KMS-11 (cell line): ENCODE results near the gene TSN.

ENCODE experiments used
- H2AFZ ChIP-seq: fragments of 200-600 bp; sonication (generic); 2 replicates; pipeline ENCODE4 v1.6.1; 2016; ENCODE audit warnings: antibody characterized with exemption, mixed run types, low read depth
- H3K27ac ChIP-seq: fragments of 200-600 bp; sonication (generic); 2 replicates; pipeline ENCODE4 v1.6.1; 2016; ENCODE audit warnings: mild to moderate bottlenecking, mixed run types
- H3K27me3 ChIP-seq: fragments of 200-600 bp; sonication (generic); 2 replicates; pipeline ENCODE4 v1.6.1; 2017; ENCODE audit warnings: mild to moderate bottlenecking, low read depth, mixed run types, moderate library complexity; ENCODE audit not compliant: insufficient read depth
- H3K36me3 ChIP-seq: fragments of 200-600 bp; sonication (generic); 2 replicates; pipeline ENCODE4 v1.6.1; 2017; ENCODE audit warnings: mild to moderate bottlenecking, mixed run types; ENCODE audit not compliant: insufficient read depth
- H3K4me1 ChIP-seq: fragments of 200-600 bp; sonication (generic); 2 replicates; pipeline ENCODE4 v1.6.1; 2016; ENCODE audit warnings: mild to moderate bottlenecking, low read depth, mixed run types; ENCODE audit not compliant: poor library complexity, severe bottlenecking
- H3K4me2 ChIP-seq: fragments of 200-600 bp; sonication (generic); 2 replicates; pipeline ENCODE4 v1.7.0; 2016; ENCODE audit warnings: mild to moderate bottlenecking, mixed run types
- H3K4me3 ChIP-seq: fragments of 200-600 bp; sonication (generic); IDR thresholded peaks from 2 replicates; pipeline ENCODE4 v1.6.1; 2017; ENCODE audit warnings: low read depth, low read length, mixed read lengths; ENCODE audit not compliant: insufficient read depth
- H3K79me2 ChIP-seq: fragments of 200-600 bp; sonication (generic); 2 replicates; pipeline ENCODE4 v1.6.1; 2016; ENCODE audit warnings: low read depth, mixed run types; ENCODE audit not compliant: insufficient read depth
- H3K9ac ChIP-seq: fragments of 200-600 bp; sonication (generic); 2 replicates; pipeline ENCODE4 v1.6.1; 2016; ENCODE audit warnings: mild to moderate bottlenecking, mixed run types
- H4K20me1 ChIP-seq: fragments of 200-600 bp; sonication (generic); 2 replicates; pipeline ENCODE4 v1.6.1; 2016; ENCODE audit warnings: mild to moderate bottlenecking, mixed run types; ENCODE audit not compliant: insufficient read depth
- TF ChIP-seq, protein P1 (sequence below): fragments of 200-600 bp; sonication (generic); conservative IDR thresholded peaks from 2 replicates; pipeline ENCODE4 v1.6.1; 2017; ENCODE audit warnings: low read depth, mild to moderate bottlenecking, antibody characterized with exemption, low read length, moderate library complexity, mixed read lengths

TSN gene

DNA sequence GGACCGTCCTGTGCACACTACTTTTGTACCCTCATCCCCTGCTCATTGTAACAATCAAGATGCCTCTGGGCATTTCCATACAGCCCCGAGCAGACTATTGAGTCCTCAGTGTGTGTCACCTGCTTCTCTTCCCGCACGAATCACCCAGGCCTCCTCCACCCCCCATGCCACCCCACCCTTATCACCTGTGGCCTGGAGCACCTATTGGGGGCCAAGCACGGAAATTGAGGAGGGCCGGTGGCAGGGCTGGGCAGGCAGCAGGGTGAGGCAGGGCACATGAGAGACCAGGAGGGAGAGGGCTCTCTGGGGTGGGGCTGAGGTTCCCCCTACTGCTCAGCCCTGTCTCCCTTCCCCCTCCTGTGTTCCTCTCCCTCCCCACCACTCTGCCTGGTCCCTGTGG is 14.5 kb upstream of the TSN start:
- TF ChIP-seq, protein P1, sequence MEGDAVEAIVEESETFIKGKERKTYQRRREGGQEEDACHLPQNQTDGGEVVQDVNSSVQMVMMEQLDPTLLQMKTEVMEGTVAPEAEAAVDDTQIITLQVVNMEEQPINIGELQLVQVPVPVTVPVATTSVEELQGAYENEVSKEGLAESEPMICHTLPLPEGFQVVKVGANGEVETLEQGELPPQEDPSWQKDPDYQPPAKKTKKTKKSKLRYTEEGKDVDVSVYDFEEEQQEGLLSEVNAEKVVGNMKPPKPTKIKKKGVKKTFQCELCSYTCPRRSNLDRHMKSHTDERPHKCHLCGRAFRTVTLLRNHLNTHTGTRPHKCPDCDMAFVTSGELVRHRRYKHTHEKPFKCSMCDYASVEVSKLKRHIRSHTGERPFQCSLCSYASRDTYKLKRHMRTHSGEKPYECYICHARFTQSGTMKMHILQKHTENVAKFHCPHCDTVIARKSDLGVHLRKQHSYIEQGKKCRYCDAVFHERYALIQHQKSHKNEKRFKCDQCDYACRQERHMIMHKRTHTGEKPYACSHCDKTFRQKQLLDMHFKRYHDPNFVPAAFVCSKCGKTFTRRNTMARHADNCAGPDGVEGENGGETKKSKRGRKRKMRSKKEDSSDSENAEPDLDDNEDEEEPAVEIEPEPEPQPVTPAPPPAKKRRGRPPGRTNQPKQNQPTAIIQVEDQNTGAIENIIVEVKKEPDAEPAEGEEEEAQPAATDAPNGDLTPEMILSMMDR, result no peak
- Histone ChIP-seq H3K4me2 (no peak overlapping the region), H4K20me1 (no peaks in the 10 kb centered on the region), H3K27me3 (no peaks in the 10 kb centered on the region), H2AFZ (no peak overlapping the region), H3K4me1 (no peaks in the 10 kb centered on the region), H3K79me2 (peaks cover 7% of the 10 kb centered on the region), H3K4me3 (no peak overlapping the region), H3K27ac (no peak overlapping the region), H3K36me3 (no peaks in the 10 kb centered on the region), H3K9ac (no peak overlapping the region)

DNA sequence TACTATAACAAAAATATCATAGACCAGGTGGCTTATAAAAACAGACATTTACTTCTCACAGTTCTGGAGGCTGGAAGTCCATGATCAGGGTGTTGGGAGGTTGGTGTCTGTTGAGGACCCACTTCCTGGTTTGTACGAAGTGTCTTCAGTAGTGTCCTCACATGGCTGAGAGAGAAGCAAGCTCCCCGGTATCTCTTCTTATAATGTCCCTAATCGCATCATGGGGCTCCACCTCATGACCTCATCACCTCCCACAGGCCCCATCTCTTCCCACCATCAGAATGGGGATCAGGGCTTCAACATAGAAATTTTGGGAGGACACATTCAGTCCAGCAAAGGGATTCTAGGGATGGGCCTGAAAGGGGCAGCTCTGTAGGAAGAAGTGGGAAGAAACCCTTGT is 14.0 kb upstream of the TSN start:
- Histone ChIP-seq H3K79me2 (peaks cover 2% of the 10 kb centered on the region; the same call in 1 of the 2 replicates), H3K27me3 (no peaks in the 10 kb centered on the region), H3K27ac (no peak overlapping the region), H4K20me1 (no peaks in the 10 kb centered on the region), H3K4me1 (no peaks in the 10 kb centered on the region), H2AFZ (no peak overlapping the region), H3K9ac (no peak overlapping the region), H3K36me3 (no peaks in the 10 kb centered on the region), H3K4me3 (no peak overlapping the region), H3K4me2 (no peak overlapping the region)
- TF ChIP-seq, protein P1, result no peak

DNA sequence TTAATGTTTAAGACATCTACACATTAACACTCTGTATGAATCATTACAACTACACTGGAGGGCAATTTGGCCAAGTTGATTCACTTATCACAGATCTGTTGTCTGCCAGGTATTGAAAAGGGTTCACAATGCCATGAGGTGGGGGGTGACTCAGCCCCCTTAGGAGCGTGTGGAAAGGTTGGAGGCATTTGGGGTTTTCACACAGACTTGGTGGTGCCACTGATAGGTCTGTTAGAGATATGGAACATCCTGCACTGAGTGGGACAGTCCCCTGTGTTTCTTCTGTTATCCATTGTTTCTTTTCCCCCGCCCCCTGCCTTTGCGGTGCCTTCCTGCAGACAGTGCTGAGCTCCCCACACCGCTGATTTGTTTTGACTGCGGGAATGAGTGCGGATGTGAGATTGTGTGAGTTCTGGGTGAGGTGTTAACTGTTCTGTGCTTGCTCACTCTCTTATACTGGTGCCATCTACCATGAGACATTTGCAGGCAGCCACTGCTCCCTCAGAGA is 9.3 kb upstream of the TSN start:
- Histone ChIP-seq H3K4me1 (no peaks in the 10 kb centered on the region), H3K4me3 (no peak overlapping the region), H3K4me2 (no peak overlapping the region), H4K20me1 (no peaks in the 10 kb centered on the region), H3K79me2 (no peaks in the 10 kb centered on the region), H3K27ac (no peak overlapping the region), H3K36me3 (no peaks in the 10 kb centered on the region), H3K27me3 (no peaks in the 10 kb centered on the region), H3K9ac (no peak overlapping the region), H2AFZ (no peak overlapping the region)
- TF ChIP-seq, protein P1, result no peak

DNA sequence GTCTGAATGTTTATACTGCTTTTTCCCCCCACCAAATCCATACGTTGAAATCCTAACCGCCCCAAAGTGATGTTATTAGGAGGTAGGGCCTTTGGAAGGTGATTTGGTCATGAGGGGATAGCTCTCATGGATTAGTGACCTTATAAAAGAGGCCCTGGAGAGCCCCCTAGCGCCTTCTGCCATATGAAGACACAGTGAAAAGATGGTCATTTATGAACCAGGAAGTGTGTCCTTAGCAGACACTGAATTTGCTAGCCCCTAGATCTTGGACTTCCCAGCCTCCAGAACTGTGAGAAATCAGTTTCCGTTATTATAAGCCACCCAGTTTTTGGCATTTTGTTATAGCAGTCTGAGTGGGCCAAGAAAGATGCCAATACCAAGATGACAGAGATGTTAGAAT is 7.2 kb upstream of the TSN start:
- TF ChIP-seq, protein P1, result no peak
- H2AFZ ChIP-seq, result no peak overlapping the region

More for the DNA sequence above, 7.2 kb upstream of the TSN start:
- Histone ChIP-seq H3K4me2 (no peak overlapping the region), H3K4me3 (no peak overlapping the region), H3K36me3 (no peaks in the 10 kb centered on the region), H3K4me1 (no peaks in the 10 kb centered on the region), H3K79me2 (no peaks in the 10 kb centered on the region), H3K27ac (no peak overlapping the region), H4K20me1 (no peaks in the 10 kb centered on the region), H3K27me3 (no peaks in the 10 kb centered on the region), H3K9ac (no peak overlapping the region)
